Right atrium auricular region (tissue), 2 donors: ENCODE measurements around the gene JAG2. TPM values are rescaled to one million over a fixed set of nuclear protein-coding genes. Genes with fewer than 3 reads are reported as not detected.

ENCODE experiments used
- DNase-seq: peaks from one replicate; pipeline ENCODE4 v3.0.0-alpha.2; 2019; ENCODE audit warnings: low spot score
- H3K27ac ChIP-seq, 2 donors: fragments of 200-600 bp; sonication (generic); 1 replicate in 1 of 2; 2 replicates in 1 of 2; pipeline ENCODE4 v1.5.1; 2016 to 2019
- H3K27me3 ChIP-seq, 2 donors: fragments of 200-600 bp; sonication (generic); one replicate each; pipeline versions ENCODE4 v1.5.1 to v1.6.0; 2017 to 2019
- H3K36me3 ChIP-seq: fragments of 200-600 bp; sonication (generic); one replicate; pipeline ENCODE4 v1.5.1; 2016
- H3K4me1 ChIP-seq, 2 donors: fragments of 200-600 bp; sonication (generic); one replicate each; pipeline versions ENCODE4 v1.5.1 to v1.6.0; 2017 to 2019
- H3K4me3 ChIP-seq, 2 donors: fragments of 200-600 bp; sonication (generic); 1 replicate in 1 of 2; 2 replicates in 1 of 2; pipeline ENCODE4 v1.5.1; 2017 to 2019; ENCODE audit warnings: mild to moderate bottlenecking in 1 of 2, moderate library complexity in 1 of 2
- H3K9me3 ChIP-seq, 2 donors: fragments of 200-600 bp; sonication (generic); one replicate each; pipeline ENCODE4 v1.5.1; 2019
- total RNA-seq, 2 donors: library from RNA; depleted of rRNA; stranded (reverse); fragments of >200 nt; gene quantifications; one replicate each; pipeline ENCODE4 v1.1.0, GENCODE V29; 2016
- TF ChIP-seq, protein P1 (sequence below), 2 donors: fragments of 200-600 bp; sonication (generic); IDR thresholded peaks; one replicate each; pipeline ENCODE4 v1.5.1; 2019; ENCODE audit warnings: antibody characterized with exemption in 2 of 2

JAG2 gene
- total RNA-seq, 2 donors from 2014 or later, result 14.5 to 17.3 TPM

- DNase-seq, result no peak
- peaks cover 0 to 45% of the 10 kb centered on the region in 2 donors for H3K4me1 ChIP-seq
- TF ChIP-seq, protein P1, sequence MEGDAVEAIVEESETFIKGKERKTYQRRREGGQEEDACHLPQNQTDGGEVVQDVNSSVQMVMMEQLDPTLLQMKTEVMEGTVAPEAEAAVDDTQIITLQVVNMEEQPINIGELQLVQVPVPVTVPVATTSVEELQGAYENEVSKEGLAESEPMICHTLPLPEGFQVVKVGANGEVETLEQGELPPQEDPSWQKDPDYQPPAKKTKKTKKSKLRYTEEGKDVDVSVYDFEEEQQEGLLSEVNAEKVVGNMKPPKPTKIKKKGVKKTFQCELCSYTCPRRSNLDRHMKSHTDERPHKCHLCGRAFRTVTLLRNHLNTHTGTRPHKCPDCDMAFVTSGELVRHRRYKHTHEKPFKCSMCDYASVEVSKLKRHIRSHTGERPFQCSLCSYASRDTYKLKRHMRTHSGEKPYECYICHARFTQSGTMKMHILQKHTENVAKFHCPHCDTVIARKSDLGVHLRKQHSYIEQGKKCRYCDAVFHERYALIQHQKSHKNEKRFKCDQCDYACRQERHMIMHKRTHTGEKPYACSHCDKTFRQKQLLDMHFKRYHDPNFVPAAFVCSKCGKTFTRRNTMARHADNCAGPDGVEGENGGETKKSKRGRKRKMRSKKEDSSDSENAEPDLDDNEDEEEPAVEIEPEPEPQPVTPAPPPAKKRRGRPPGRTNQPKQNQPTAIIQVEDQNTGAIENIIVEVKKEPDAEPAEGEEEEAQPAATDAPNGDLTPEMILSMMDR (IDR thresholded peaks at IDR 0.05), result no peak
- no peaks in the 10 kb centered on the region for H3K9me3 ChIP-seq
- H3K36me3 ChIP-seq, result no peaks in the 10 kb centered on the region
- no peak overlapping the region for H3K4me3 ChIP-seq
- no peak overlapping the region for H3K27ac ChIP-seq
- H3K27me3 ChIP-seq, result no peaks in the 10 kb centered on the region
Measured at GRCh38 chr14:105165134-105165704, 3.4 kb downstream of the JAG2 start.

GRCh38 chr14:105163040-105163742, 5.4 kb downstream of the JAG2 start:
- peaks cover 0 to 31% of the 10 kb centered on the region in 2 donors for H3K4me1 ChIP-seq
- no peak overlapping the region for H3K4me3 ChIP-seq
- no peak overlapping the region for H3K27ac ChIP-seq

GRCh38 chr14:105162669-105162979, 6.0 kb downstream of the JAG2 start:
- Histone ChIP-seq H3K9me3 (no peaks in the 10 kb centered on the region), H3K36me3 (no peaks in the 10 kb centered on the region), H3K27me3 (no peaks in the 10 kb centered on the region), H3K4me3 (no peak overlapping the region), H3K27ac (no peak overlapping the region), H3K4me1 (peaks cover 0 to 28% of the 10 kb centered on the region in 2 donors)
- TF ChIP-seq, protein P1 (IDR thresholded peaks at IDR 0.05), result no peak
- no peak for DNase-seq

More at GRCh38 chr14:105163040-105163742, 5.4 kb downstream of the JAG2 start:
- DNase-seq, result no peak
- Histone ChIP-seq H3K9me3 (no peaks in the 10 kb centered on the region), H3K27me3 (no peaks in the 10 kb centered on the region), H3K36me3 (no peaks in the 10 kb centered on the region)
- TF ChIP-seq, protein P1 (IDR thresholded peaks at IDR 0.05), result no peak

DNA sequence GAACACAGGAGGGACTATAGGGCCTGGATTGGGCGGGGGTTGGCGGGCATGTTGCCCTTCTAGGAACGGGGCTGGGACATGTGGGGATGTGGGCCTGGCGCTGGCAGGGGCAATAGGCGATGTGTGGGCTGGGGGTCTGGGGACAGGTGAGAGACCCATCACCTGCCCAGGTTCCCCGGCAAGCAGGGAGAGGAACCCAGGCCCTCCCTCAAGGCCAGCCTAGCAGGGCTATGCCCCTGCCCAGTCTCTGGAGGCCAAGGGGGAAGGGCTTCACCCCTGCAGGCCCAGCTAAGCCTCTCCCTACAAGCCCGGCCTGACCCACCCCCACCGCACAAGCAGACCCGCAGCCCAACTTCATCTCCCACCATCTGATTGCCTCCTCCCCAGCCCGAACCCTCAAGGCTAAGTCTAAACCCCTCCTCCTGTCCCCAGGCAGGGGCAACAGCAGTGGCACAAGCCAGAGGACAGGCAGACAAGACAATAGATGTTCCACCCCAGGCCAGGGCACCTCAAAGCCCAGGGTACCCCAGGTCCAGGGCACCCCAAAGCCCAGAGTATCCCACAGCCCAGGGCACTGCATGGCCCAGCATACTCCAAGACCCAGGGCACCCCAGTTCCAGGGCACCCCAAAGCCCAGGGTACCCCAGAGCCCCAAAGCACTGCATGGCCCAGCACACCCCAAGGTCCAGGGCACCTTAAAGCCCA, 6.5 kb downstream of the JAG2 start:
- TF ChIP-seq, protein P1 (IDR thresholded peaks at IDR 0.05), result no peak
- Histone ChIP-seq H3K9me3 (no peaks in the 10 kb centered on the region), H3K4me1 (peaks cover 0 to 25% of the 10 kb centered on the region in 2 donors), H3K36me3 (no peaks in the 10 kb centered on the region), H3K27ac (no peak overlapping the region), H3K4me3 (no peak overlapping the region), H3K27me3 (no peaks in the 10 kb centered on the region)
- no peak for DNase-seq

DNA sequence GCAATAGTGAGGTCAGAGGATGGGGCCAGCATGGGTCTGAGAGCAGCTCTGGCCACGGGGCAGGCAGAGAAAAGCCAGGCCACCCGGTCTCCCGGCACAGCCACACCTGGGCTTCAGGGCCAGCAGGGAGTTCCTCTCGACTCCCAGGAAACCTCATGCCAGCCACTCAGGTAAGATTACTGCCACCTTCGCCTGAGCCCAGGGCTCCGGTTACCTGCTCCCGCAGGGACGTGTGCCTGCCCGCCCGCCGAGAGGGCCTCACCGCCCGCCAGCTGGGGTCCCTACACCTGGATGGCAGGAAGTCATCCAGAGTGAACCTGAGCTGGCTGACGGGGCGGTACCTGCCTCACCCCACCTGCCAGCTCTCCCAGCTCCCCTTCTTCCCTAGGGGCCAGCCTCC, 7.3 kb downstream of the JAG2 start:
- DNase-seq, result no peak
- Histone ChIP-seq H3K36me3 (no peaks in the 10 kb centered on the region), H3K4me1 (peaks cover 0 to 17% of the 10 kb centered on the region in 2 donors), H3K27ac (no peak overlapping the region), H3K27me3 (no peaks in the 10 kb centered on the region), H3K4me3 (no peak overlapping the region), H3K9me3 (no peaks in the 10 kb centered on the region)
- TF ChIP-seq, protein P1 (IDR thresholded peaks at IDR 0.05), result no peak
